CD4-positive, alpha-beta T cell treated with Interleukin-15 for 1 hour (primary cell): ENCODE measurements around the gene PARP6.
A peak's percentile ranks its signal among the peaks of the same experiment; 100 is the strongest.

Experiments
- DNase-seq: peaks from one replicate; pipeline ENCODE4 v3.0.0-alpha.2; 2020

PARP6 gene

GRCh38 chr15:72230197-72231065 is 41.9 kb downstream of the PARP6 start:
- DNase-seq, result peak; percentile 76

GRCh38 chr15:72229947-72230196 is 42.5 kb downstream of the PARP6 start:
- DNase-seq, result no peak

- DNase-seq, result peak; percentile 25
Measured at GRCh38 chr15:72229076-72229946, 43.0 kb downstream of the PARP6 start.

- DNase-seq, result peak; percentile 40
Measured at GRCh38 chr15:72227720-72228119, 44.6 kb downstream of the PARP6 start.

GRCh38 chr15:72227192-72227586 is 45.2 kb downstream of the PARP6 start:
- DNase-seq, result no peak

GRCh38 chr15:72223278-72223677 is 49.1 kb downstream of the PARP6 start:
- no peak for DNase-seq

- DNase-seq, result no peak
Measured at GRCh38 chr15:72222393-72222792, 50.0 kb downstream of the PARP6 start.

- DNase-seq, result no peak
Measured at GRCh38 chr15:72220687-72221086, 51.7 kb downstream of the PARP6 start.

GRCh38 chr15:72217216-72217615 is 55.1 kb downstream of the PARP6 start:
- DNase-seq, result no peak

- no peak for DNase-seq
Measured at GRCh38 chr15:72216079-72216478, 56.3 kb downstream of the PARP6 start.

GRCh38 chr15:72207558-72208085 is 64.7 kb downstream of the PARP6 start:
- no peak for DNase-seq

- DNase-seq, result no peak
Measured at GRCh38 chr15:72206677-72207000, 65.7 kb downstream of the PARP6 start.

GRCh38 chr15:72205896-72206676 is 66.3 kb downstream of the PARP6 start:
- DNase-seq, result no peak

- DNase-seq, result no peak
Measured at GRCh38 chr15:72205273-72205672, 67.1 kb downstream of the PARP6 start.

GRCh38 chr15:72203507-72203837 is 68.9 kb downstream of the PARP6 start:
- no peak for DNase-seq

GRCh38 chr15:72202801-72203506 is 69.4 kb downstream of the PARP6 start:
- DNase-seq, result no peak

GRCh38 chr15:72202302-72202701 is 70.1 kb downstream of the PARP6 start:
- no peak for DNase-seq

- no peak for DNase-seq
Measured at GRCh38 chr15:72201391-72201921, 70.9 kb downstream of the PARP6 start.

- no peak for DNase-seq
Measured at GRCh38 chr15:72200395-72201237, 71.7 kb downstream of the PARP6 start.

GRCh38 chr15:72199721-72200212 is 72.6 kb downstream of the PARP6 start:
- peak; percentile 72 for DNase-seq

GRCh38 chr15:72199205-72199515 is 73.2 kb downstream of the PARP6 start:
- no peak for DNase-seq
